Measurements from ENCODE around the gene MATN3.

Gene MATN3

DNA sequence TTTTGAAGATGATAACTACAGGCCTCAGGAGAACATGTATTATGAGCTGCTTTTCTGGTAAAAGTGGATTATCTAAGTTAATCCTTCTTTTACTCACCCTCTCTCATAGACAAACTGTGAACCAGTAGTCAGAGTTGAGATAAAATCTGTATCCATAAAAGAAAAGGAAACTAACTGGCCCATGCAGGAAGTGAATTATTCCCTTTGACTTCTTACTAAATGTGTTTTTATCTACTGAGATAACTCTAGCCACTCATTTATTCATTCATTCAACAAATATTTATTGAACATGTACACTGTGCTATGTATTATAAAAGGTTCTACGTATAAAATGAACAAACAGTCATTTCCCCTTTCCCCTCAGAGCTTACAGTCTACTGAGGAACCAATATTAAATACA is 32.5 kb downstream of the MATN3 start:
- no peaks in the 10 kb centered on the region for H3K27me3 ChIP-seq (ENCODE audit: insufficient read depth, low read length, poor library complexity)
- no peak overlapping the region for H3K4me3 ChIP-seq (ENCODE audit: low read length)
- H3K9ac ChIP-seq (ENCODE audit: low read length): no peak overlapping the region
- no peak overlapping the region for H2BK15ac ChIP-seq (replicated peaks; ENCODE audit: low read depth)
- no peak overlapping the region for H3K56ac ChIP-seq (ENCODE audit: low read length)
- no peak overlapping the region for H4K5ac ChIP-seq (ENCODE audit: low read length)
- WGBS (ENCODE audit: extremely low coverage, insufficient coverage, low lambda C conversion rate): no CpG with 5 or more reads among the region's 1 CpG
- H2BK120ac ChIP-seq (ENCODE audit: low read depth, low read length): no peak overlapping the region
- H3K18ac ChIP-seq (ENCODE audit: low read length): no peak overlapping the region
- H3K4me2 ChIP-seq (ENCODE audit: low read length): no peak overlapping the region
- no peak overlapping the region for H2AK5ac ChIP-seq (ENCODE audit: low read length)
- no peak overlapping the region for H3K4ac ChIP-seq (ENCODE audit: low read depth, low read length)
- H3K79me2 ChIP-seq (ENCODE audit: control insufficient read depth, insufficient read depth, low read length): peaks cover 3% of the 10 kb centered on the region
- no peak overlapping the region for H3K23ac ChIP-seq (ENCODE audit: low read length)
- H3K27ac ChIP-seq (ENCODE audit: low read depth, low read length): no peak overlapping the region
- no peak for DNase-seq
- no peak overlapping the region for H4K8ac ChIP-seq (ENCODE audit: low read depth, low read length)
- no peaks in the 10 kb centered on the region for H3K36me3 ChIP-seq (ENCODE audit: control insufficient read depth, insufficient read depth, low read length)
- H3K4me1 ChIP-seq (ENCODE audit: control insufficient read depth, low read depth, low read length): no peaks in the 10 kb centered on the region
- peaks cover 4% of the 10 kb centered on the region for H3K79me1 ChIP-seq (ENCODE audit: low read length)
- H2BK5ac ChIP-seq (ENCODE audit: low read length): no peak overlapping the region

- no peak overlapping the region for H3K27ac ChIP-seq (ENCODE audit: low read depth, low read length)
- H2BK15ac ChIP-seq (replicated peaks; ENCODE audit: low read depth): no peak overlapping the region
- H3K4me3 ChIP-seq (ENCODE audit: low read length): no peak overlapping the region
- H3K23ac ChIP-seq (ENCODE audit: low read length): no peak overlapping the region
- H3K4me2 ChIP-seq (ENCODE audit: low read length): no peak overlapping the region
- no peaks in the 10 kb centered on the region for H3K4me1 ChIP-seq (ENCODE audit: control insufficient read depth, low read depth, low read length)
- no peak overlapping the region for H3K18ac ChIP-seq (ENCODE audit: low read length)
- H3K79me2 ChIP-seq (ENCODE audit: control insufficient read depth, insufficient read depth, low read length): no peaks in the 10 kb centered on the region
- no peaks in the 10 kb centered on the region for H3K27me3 ChIP-seq (ENCODE audit: insufficient read depth, low read length, poor library complexity)
- peaks cover 4% of the 10 kb centered on the region for H3K36me3 ChIP-seq (ENCODE audit: control insufficient read depth, insufficient read depth, low read length)
- no peak overlapping the region for H4K8ac ChIP-seq (ENCODE audit: low read depth, low read length)
- no CpG with 5 or more reads among the region's 8 CpGs for WGBS (ENCODE audit: extremely low coverage, insufficient coverage, low lambda C conversion rate)
- peaks cover 5% of the 10 kb centered on the region for H3K79me1 ChIP-seq (ENCODE audit: low read length)
- H3K9ac ChIP-seq (ENCODE audit: low read length): no peak overlapping the region
- H2BK5ac ChIP-seq (ENCODE audit: low read length): no peak overlapping the region
- H3K56ac ChIP-seq (ENCODE audit: low read length): no peak overlapping the region
- H4K5ac ChIP-seq (ENCODE audit: low read length): no peak overlapping the region
- no peak overlapping the region for H2AK5ac ChIP-seq (ENCODE audit: low read length)
- DNase-seq: no peak
- H2BK120ac ChIP-seq (ENCODE audit: low read depth, low read length): no peak overlapping the region
- no peak overlapping the region for H3K4ac ChIP-seq (ENCODE audit: low read depth, low read length)
Observed at GRCh38 chr2:19973466-19973865, 39.0 kb downstream of the MATN3 start.

DNA sequence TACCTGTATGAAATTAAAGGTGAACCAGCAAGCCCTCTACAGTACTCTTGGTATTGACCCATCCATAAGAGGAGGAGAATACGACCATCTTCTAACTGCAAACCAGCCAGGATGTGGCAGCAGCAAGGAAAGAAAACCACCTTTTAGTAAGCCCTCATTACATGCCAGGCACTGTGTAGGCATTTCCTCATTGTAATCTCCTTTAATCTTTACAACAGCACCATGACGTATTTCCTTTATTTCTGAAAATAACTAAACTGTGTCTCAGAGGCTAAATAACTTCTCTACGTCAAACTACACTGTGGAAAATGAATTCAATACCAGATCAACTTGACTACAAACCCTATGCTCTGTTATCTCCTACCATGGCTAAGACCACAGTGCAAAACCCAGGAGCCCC is 40.8 kb downstream of the MATN3 start:
- no CpG with 5 or more reads among the region's 3 CpGs for WGBS (ENCODE audit: extremely low coverage, insufficient coverage, low lambda C conversion rate)
- Histone ChIP-seq H3K4me3 (ENCODE audit: low read length) (no peak overlapping the region), H2BK120ac (ENCODE audit: low read depth, low read length) (no peak overlapping the region), H3K9ac (ENCODE audit: low read length) (no peak overlapping the region), H3K56ac (ENCODE audit: low read length) (no peak overlapping the region), H4K5ac (ENCODE audit: low read length) (no peak overlapping the region), H3K79me1 (ENCODE audit: low read length) (peaks cover 3% of the 10 kb centered on the region), H2BK15ac (replicated peaks; ENCODE audit: low read depth) (no peak overlapping the region), H3K27ac (ENCODE audit: low read depth, low read length) (no peak overlapping the region), H2AK5ac (ENCODE audit: low read length) (no peak overlapping the region), H3K36me3 (ENCODE audit: control insufficient read depth, insufficient read depth, low read length) (peaks cover 4% of the 10 kb centered on the region), H3K4me1 (ENCODE audit: control insufficient read depth, low read depth, low read length) (no peaks in the 10 kb centered on the region), H2BK5ac (ENCODE audit: low read length) (no peak overlapping the region), H3K79me2 (ENCODE audit: control insufficient read depth, insufficient read depth, low read length) (no peaks in the 10 kb centered on the region), H3K4me2 (ENCODE audit: low read length) (no peak overlapping the region), H3K4ac (ENCODE audit: low read depth, low read length) (no peak overlapping the region), H3K27me3 (ENCODE audit: insufficient read depth, low read length, poor library complexity) (no peaks in the 10 kb centered on the region), H3K18ac (ENCODE audit: low read length) (no peak overlapping the region), H4K8ac (ENCODE audit: low read depth, low read length) (no peak overlapping the region), H3K23ac (ENCODE audit: low read length) (no peak overlapping the region)
- no peak for DNase-seq

GRCh38 chr2:19963386-19963785 is 49.1 kb downstream of the MATN3 start:
- Histone ChIP-seq H2BK5ac (ENCODE audit: low read length) (no peak overlapping the region), H3K9ac (ENCODE audit: low read length) (no peak overlapping the region), H3K18ac (ENCODE audit: low read length) (no peak overlapping the region), H3K4me2 (ENCODE audit: low read length) (no peak overlapping the region), H3K27ac (ENCODE audit: low read depth, low read length) (no peak overlapping the region), H2AK5ac (ENCODE audit: low read length) (no peak overlapping the region), H4K5ac (ENCODE audit: low read length) (no peak overlapping the region), H3K79me1 (ENCODE audit: low read length) (no peaks in the 10 kb centered on the region), H3K79me2 (ENCODE audit: control insufficient read depth, insufficient read depth, low read length) (no peaks in the 10 kb centered on the region), H3K36me3 (ENCODE audit: control insufficient read depth, insufficient read depth, low read length) (no peaks in the 10 kb centered on the region), H3K4ac (ENCODE audit: low read depth, low read length) (no peak overlapping the region), H2BK15ac (replicated peaks; ENCODE audit: low read depth) (no peak overlapping the region), H3K4me1 (ENCODE audit: control insufficient read depth, low read depth, low read length) (no peaks in the 10 kb centered on the region), H3K23ac (ENCODE audit: low read length) (no peak overlapping the region), H4K8ac (ENCODE audit: low read depth, low read length) (no peak overlapping the region), H3K4me3 (ENCODE audit: low read length) (no peak overlapping the region), H3K56ac (ENCODE audit: low read length) (no peak overlapping the region), H2BK120ac (ENCODE audit: low read depth, low read length) (no peak overlapping the region), H3K27me3 (ENCODE audit: insufficient read depth, low read length, poor library complexity) (no peaks in the 10 kb centered on the region)
- no peak for DNase-seq
- WGBS (ENCODE audit: extremely low coverage, insufficient coverage, low lambda C conversion rate): no CpG with 5 or more reads among the region's 1 CpG

DNA sequence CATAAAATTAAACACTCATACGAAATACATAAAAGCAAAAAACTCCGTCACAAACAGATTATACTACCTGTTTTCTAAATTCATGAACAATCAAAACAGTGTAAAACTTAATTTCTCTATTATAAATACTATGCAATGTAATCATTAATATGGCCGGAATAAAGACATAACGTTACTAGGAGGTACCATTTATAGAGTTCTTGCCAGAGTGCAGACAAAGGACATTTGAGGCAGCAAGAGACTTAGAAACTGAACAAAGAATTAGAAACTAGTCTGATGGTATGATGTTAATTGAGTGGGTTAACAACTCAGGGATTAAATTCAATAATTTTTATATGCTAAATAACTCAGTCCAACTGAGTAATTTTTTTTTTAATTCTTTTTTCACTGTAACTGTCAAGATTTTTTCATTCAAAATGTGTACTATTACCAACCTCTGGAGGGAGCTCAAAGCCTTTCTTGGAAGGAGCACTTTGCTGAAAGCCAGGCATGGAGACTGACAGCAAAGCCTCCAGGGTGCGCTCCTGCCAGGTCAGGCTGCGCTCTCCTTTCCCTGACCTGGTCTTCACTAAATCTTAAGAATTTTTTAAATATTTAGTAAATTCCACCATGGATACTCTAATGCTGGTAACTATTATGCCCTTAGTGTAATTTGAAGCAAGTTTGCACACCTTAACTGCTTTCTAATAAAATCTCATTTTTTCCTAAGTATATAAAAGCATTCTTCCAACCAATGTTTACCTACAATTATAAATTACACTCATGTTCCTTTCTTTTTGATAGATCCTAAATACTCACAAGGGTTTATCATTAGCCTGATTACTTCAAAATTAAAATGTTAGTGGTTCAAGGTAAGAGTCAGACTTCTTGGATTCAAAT is 56.7 kb downstream of the MATN3 start:
- no peak overlapping the region for H3K27ac ChIP-seq (ENCODE audit: low read depth, low read length)
- no peak overlapping the region for H2AK5ac ChIP-seq (ENCODE audit: low read length)
- no peak overlapping the region for H3K4ac ChIP-seq (ENCODE audit: low read depth, low read length)
- WGBS (ENCODE audit: extremely low coverage, insufficient coverage, low lambda C conversion rate): 100% methylated on average over 2 of the region's 6 CpGs
- no peak overlapping the region for H3K4me3 ChIP-seq (ENCODE audit: low read length)
- H4K8ac ChIP-seq (ENCODE audit: low read depth, low read length): no peak overlapping the region
- no peak overlapping the region for H3K18ac ChIP-seq (ENCODE audit: low read length)
- no peak overlapping the region for H2BK15ac ChIP-seq (replicated peaks; ENCODE audit: low read depth)
- no peak overlapping the region for H3K9ac ChIP-seq (ENCODE audit: low read length)
- H3K79me2 ChIP-seq (ENCODE audit: control insufficient read depth, insufficient read depth, low read length): no peaks in the 10 kb centered on the region
- H2BK120ac ChIP-seq (ENCODE audit: low read depth, low read length): no peak overlapping the region
- H3K27me3 ChIP-seq (ENCODE audit: insufficient read depth, low read length, poor library complexity): no peaks in the 10 kb centered on the region
- H2BK5ac ChIP-seq (ENCODE audit: low read length): no peak overlapping the region
- DNase-seq: peak; percentile 89
- no peak overlapping the region for H4K5ac ChIP-seq (ENCODE audit: low read length)
- H3K36me3 ChIP-seq (ENCODE audit: control insufficient read depth, insufficient read depth, low read length): no peaks in the 10 kb centered on the region
- H3K56ac ChIP-seq (ENCODE audit: low read length): no peak overlapping the region
- no peaks in the 10 kb centered on the region for H3K4me1 ChIP-seq (ENCODE audit: control insufficient read depth, low read depth, low read length)
- H3K79me1 ChIP-seq (ENCODE audit: low read length): no peaks in the 10 kb centered on the region
- no peak overlapping the region for H3K23ac ChIP-seq (ENCODE audit: low read length)
- no peak overlapping the region for H3K4me2 ChIP-seq (ENCODE audit: low read length)

GRCh38 chr2:19949071-19949470 is 63.4 kb downstream of the MATN3 start:
- no peak overlapping the region for H3K18ac ChIP-seq (ENCODE audit: low read length)
- no peak overlapping the region for H2BK120ac ChIP-seq (ENCODE audit: low read depth, low read length)
- no peak overlapping the region for H2BK5ac ChIP-seq (ENCODE audit: low read length)
- no peak overlapping the region for H3K56ac ChIP-seq (ENCODE audit: low read length)
- H3K27ac ChIP-seq (ENCODE audit: low read depth, low read length): no peak overlapping the region
- no peaks in the 10 kb centered on the region for H3K79me2 ChIP-seq (ENCODE audit: control insufficient read depth, insufficient read depth, low read length)
- no peaks in the 10 kb centered on the region for H3K27me3 ChIP-seq (ENCODE audit: insufficient read depth, low read length, poor library complexity)
- no peaks in the 10 kb centered on the region for H3K4me1 ChIP-seq (ENCODE audit: control insufficient read depth, low read depth, low read length)
- H2AK5ac ChIP-seq (ENCODE audit: low read length): no peak overlapping the region
- no peak overlapping the region for H4K8ac ChIP-seq (ENCODE audit: low read depth, low read length)
- H3K79me1 ChIP-seq (ENCODE audit: low read length): no peaks in the 10 kb centered on the region
- no peaks in the 10 kb centered on the region for H3K36me3 ChIP-seq (ENCODE audit: control insufficient read depth, insufficient read depth, low read length)
- no peak overlapping the region for H3K9ac ChIP-seq (ENCODE audit: low read length)
- no peak overlapping the region for H4K5ac ChIP-seq (ENCODE audit: low read length)
- H3K4ac ChIP-seq (ENCODE audit: low read depth, low read length): no peak overlapping the region
- no peak for DNase-seq
- H2BK15ac ChIP-seq (replicated peaks; ENCODE audit: low read depth): no peak overlapping the region
- H3K4me2 ChIP-seq (ENCODE audit: low read length): no peak overlapping the region
- no peak overlapping the region for H3K4me3 ChIP-seq (ENCODE audit: low read length)
- H3K23ac ChIP-seq (ENCODE audit: low read length): no peak overlapping the region

Measured in mesendoderm (in vitro differentiated cells).